GDM1 (cell line): ENCODE measurements around the gene ZNF101.
A peak's percentile ranks its signal among the peaks of the same experiment; 100 is the strongest.

Experiments
- DNase-seq: peaks from one replicate; lab custom pipeline; 2025; lab: John Stamatoyannopoulos, UW

Gene ZNF101

GRCh38 chr19:19668230-19669012, at the start of gene ZNF101:
ZNF101 (plus strand) TSS chr19:19668839; CDS start chr19:19668964, 125 bp downstream.
- DNase-seq: peak; percentile 91

- DNase-seq: no peak
These were observed 49.3 kb upstream of the ZNF101 start for GRCh38 chr19:19619181-19619848.

- no peak for DNase-seq
These were observed 48.8 kb upstream of the ZNF101 start for GRCh38 chr19:19619849-19620210.

- DNase-seq: no peak
These were observed 45.3 kb upstream of the ZNF101 start for GRCh38 chr19:19623383-19623782.

- DNase-seq: no peak
These were observed 44.5 kb upstream of the ZNF101 start for GRCh38 chr19:19624032-19624570.

- no peak for DNase-seq
These were observed 41.8 kb upstream of the ZNF101 start for GRCh38 chr19:19626516-19627472.

- no peak for DNase-seq
These were observed 40.8 kb upstream of the ZNF101 start, which contains the start of gene LPAR2 for GRCh38 chr19:19627621-19628500. LPAR2 (minus strand) TSS chr19:19628220; CDS start chr19:19627275, 945 bp downstream.

- DNase-seq: no peak
These were observed 40.0 kb upstream of the ZNF101 start for GRCh38 chr19:19628501-19629134.

- DNase-seq: no peak
These were observed 38.6 kb upstream of the ZNF101 start for GRCh38 chr19:19630062-19630414.

- no peak for DNase-seq
These were observed 38.2 kb upstream of the ZNF101 start for GRCh38 chr19:19630426-19630825.

GRCh38 chr19:19631346-19631745, 37.3 kb upstream of the ZNF101 start:
- DNase-seq: no peak

GRCh38 chr19:19632661-19633060, 36.0 kb upstream of the ZNF101 start:
- DNase-seq: no peak

GRCh38 chr19:19633711-19634515, 34.7 kb upstream of the ZNF101 start:
- no peak for DNase-seq

GRCh38 chr19:19634516-19635312, 33.9 kb upstream of the ZNF101 start:
- DNase-seq: no peak

GRCh38 chr19:19635313-19635702, 33.3 kb upstream of the ZNF101 start:
- no peak for DNase-seq

GRCh38 chr19:19636573-19637185, 32.0 kb upstream of the ZNF101 start:
- DNase-seq: no peak

- DNase-seq: no peak
These were observed 31.5 kb upstream of the ZNF101 start for GRCh38 chr19:19637186-19637522.

GRCh38 chr19:19637523-19638251, 31.0 kb upstream of the ZNF101 start:
- no peak for DNase-seq
